GM23338 (cell line): ENCODE data around the gene WNT7A.

ENCODE experiments used
- CREB1 ChIP-seq: fragments of 250-450 bp; sonication (Bioruptor Pico); IDR thresholded peaks from 2 replicates; pipeline ENCODE4 v1.5.0; 2020; ENCODE audit warnings: low read depth, mild to moderate bottlenecking, moderate library complexity
- ETS1 ChIP-seq: IDR thresholded peaks from 2 replicates; pipeline ENCODE4 v1.6.1; 2016; ENCODE audit warnings: antibody characterized with exemption
- EZH2 ChIP-seq: fragments of 200-600 bp; sonication (generic); IDR thresholded peaks from one replicate; pipeline ENCODE4 v1.8.0; 2017; ENCODE audit warnings: antibody characterized with exemption, mild to moderate bottlenecking, low read depth; ENCODE audit not compliant: unreplicated experiment
- EZH2phosphoT487 ChIP-seq: fragments of 200-600 bp; sonication (generic); IDR thresholded peaks from one replicate; pipeline ENCODE4 v1.8.1; 2018; ENCODE audit warnings: antibody characterized with exemption; ENCODE audit not compliant: unreplicated experiment
- JUNB ChIP-seq: IDR thresholded peaks from one replicate; pipeline ENCODE4 v1.6.1; 2016; ENCODE audit warnings: antibody characterized with exemption; ENCODE audit not compliant: unreplicated experiment
- POLR2AphosphoS5 ChIP-seq: IDR thresholded peaks from 2 replicates; pipeline ENCODE4 v1.6.1; 2016; ENCODE audit warnings: antibody characterized with exemption, low read depth
- REST ChIP-seq: IDR thresholded peaks from one replicate; pipeline ENCODE4 v1.6.1; 2018; ENCODE audit warnings: antibody characterized with exemption; ENCODE audit not compliant: unreplicated experiment
- STAT1 ChIP-seq: IDR thresholded peaks from one replicate; pipeline ENCODE4 v1.6.1; 2016; ENCODE audit warnings: antibody characterized with exemption; ENCODE audit not compliant: unreplicated experiment
- ZNF331 ChIP-seq: fragments of 250-450 bp; sonication (Bioruptor Pico); IDR thresholded peaks from 2 replicates; pipeline ENCODE4 v1.5.0; 2020; ENCODE audit warnings: low read depth, mild to moderate bottlenecking, moderate library complexity
- TF ChIP-seq, protein P1 (sequence below), 2 experiments: fragments of 200-600 bp in 1 of 2; sonication (generic) in 1 of 2; conservative IDR thresholded peaks; 2 replicates each; pipeline versions ENCODE4 v1.5.1 to v1.6.1; 2016 to 2017; ENCODE audit warnings: antibody characterized with exemption in 2 of 2, low read depth in 2 of 2, mild to moderate bottlenecking in 2 of 2, moderate library complexity in 1 of 2

DNA sequence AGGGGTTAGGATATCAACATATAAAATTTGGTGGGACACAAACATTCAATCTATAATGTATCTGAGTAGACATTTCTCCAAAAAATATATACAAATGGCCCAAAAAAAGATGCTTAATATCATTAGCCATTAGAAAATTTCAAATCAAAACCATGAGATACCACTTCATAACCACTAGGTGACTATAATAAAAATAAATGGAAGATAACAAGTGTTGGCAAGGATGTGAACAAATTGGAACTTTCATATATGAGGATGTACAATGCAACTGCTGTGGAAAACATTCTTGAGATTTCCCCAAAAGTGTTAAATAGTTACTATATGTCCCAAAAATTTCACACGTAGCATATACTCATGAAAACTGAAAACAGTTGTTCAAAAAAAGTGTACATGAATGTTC is 36.5 kb upstream of the WNT7A start:
- TF ChIP-seq, protein P1, sequence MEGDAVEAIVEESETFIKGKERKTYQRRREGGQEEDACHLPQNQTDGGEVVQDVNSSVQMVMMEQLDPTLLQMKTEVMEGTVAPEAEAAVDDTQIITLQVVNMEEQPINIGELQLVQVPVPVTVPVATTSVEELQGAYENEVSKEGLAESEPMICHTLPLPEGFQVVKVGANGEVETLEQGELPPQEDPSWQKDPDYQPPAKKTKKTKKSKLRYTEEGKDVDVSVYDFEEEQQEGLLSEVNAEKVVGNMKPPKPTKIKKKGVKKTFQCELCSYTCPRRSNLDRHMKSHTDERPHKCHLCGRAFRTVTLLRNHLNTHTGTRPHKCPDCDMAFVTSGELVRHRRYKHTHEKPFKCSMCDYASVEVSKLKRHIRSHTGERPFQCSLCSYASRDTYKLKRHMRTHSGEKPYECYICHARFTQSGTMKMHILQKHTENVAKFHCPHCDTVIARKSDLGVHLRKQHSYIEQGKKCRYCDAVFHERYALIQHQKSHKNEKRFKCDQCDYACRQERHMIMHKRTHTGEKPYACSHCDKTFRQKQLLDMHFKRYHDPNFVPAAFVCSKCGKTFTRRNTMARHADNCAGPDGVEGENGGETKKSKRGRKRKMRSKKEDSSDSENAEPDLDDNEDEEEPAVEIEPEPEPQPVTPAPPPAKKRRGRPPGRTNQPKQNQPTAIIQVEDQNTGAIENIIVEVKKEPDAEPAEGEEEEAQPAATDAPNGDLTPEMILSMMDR (conservative IDR thresholded peaks at IDR 0.05; ENCODE audit: low read depth in 2 of 2) = 0 out of 4 replicates have a peak, but pooled peaks of 1 of the 2 experiments have one; percentile 8
- TF ChIP-seq STAT1 (no peak), JUNB (no peak), EZH2phosphoT487 (no peak), EZH2 (no peak), CREB1 (CRISPR knock-in tag) (no peak), ZNF331 (CRISPR knock-in tag) (no peak), POLR2AphosphoS5 (no peak), REST (no peak), ETS1 (no peak)
